Trophoblast cell (in vitro differentiated cells and primary cell): ENCODE measurements around the gene ELL.

ENCODE experiments used
- DNase-seq, 2 donors: peaks; one replicate each; pipeline ENCODE4 v3.0.0-alpha.2; 2016
- H2AFZ ChIP-seq: 2 replicates; pipeline ENCODE4 v1.6.1; 2013; ENCODE audit warnings: low read length, moderate library complexity, mild to moderate bottlenecking; ENCODE audit not compliant: insufficient read depth, poor library complexity
- H2AK5ac ChIP-seq: 2 replicates; pipeline ENCODE4 v1.6.1; 2013; ENCODE audit warnings: mild to moderate bottlenecking, low read length
- H2BK120ac ChIP-seq: 2 replicates; pipeline ENCODE4 v1.6.1; 2013; ENCODE audit warnings: low read length, mild to moderate bottlenecking, moderate library complexity; ENCODE audit not compliant: insufficient read depth, poor library complexity
- H2BK12ac ChIP-seq: 2 replicates; pipeline ENCODE4 v1.6.1; 2013; ENCODE audit warnings: mild to moderate bottlenecking, low read length, moderate library complexity
- H2BK5ac ChIP-seq: 2 replicates; pipeline ENCODE4 v1.6.1; 2013; ENCODE audit warnings: low read length, low read depth, moderate library complexity, mild to moderate bottlenecking; ENCODE audit not compliant: poor library complexity
- H3K14ac ChIP-seq: 2 replicates; pipeline ENCODE4 v1.6.1; 2013; ENCODE audit warnings: mild to moderate bottlenecking, low read length
- H3K18ac ChIP-seq: 2 replicates; pipeline ENCODE4 v1.6.1; 2013; ENCODE audit warnings: mild to moderate bottlenecking, low read length
- H3K23ac ChIP-seq: 2 replicates; pipeline ENCODE4 v1.6.1; 2013; ENCODE audit warnings: low read length
- H3K27ac ChIP-seq: 2 replicates; pipeline ENCODE4 v1.5.1; 2013; ENCODE audit warnings: low read depth, mild to moderate bottlenecking, inconsistent platforms, low read length, moderate library complexity
- H3K27me3 ChIP-seq: 2 replicates; pipeline ENCODE4 v1.6.1; 2013; ENCODE audit warnings: inconsistent platforms, mild to moderate bottlenecking, low read length, moderate library complexity; ENCODE audit not compliant: insufficient read depth
- H3K36me3 ChIP-seq, 2 experiments: 1 replicate in 1 of 2; 2 replicates in 1 of 2; pipeline ENCODE4 v1.6.1; 2013; ENCODE audit warnings: low read length in 2 of 2, mild to moderate bottlenecking in 2 of 2, moderate library complexity in 1 of 2; ENCODE audit not compliant: insufficient read depth in 2 of 2, control insufficient read depth in 1 of 2
- H3K4ac ChIP-seq: 2 replicates; pipeline ENCODE4 v1.6.1; 2013; ENCODE audit warnings: low read depth, mild to moderate bottlenecking, low read length, moderate library complexity
- H3K4me1 ChIP-seq, 2 experiments: 1 replicate in 1 of 2; 2 replicates in 1 of 2; pipeline ENCODE4 v1.6.1; 2013; ENCODE audit warnings: low read length in 2 of 2, mild to moderate bottlenecking in 2 of 2, moderate library complexity in 1 of 2; ENCODE audit not compliant: insufficient read depth in 2 of 2, control insufficient read depth in 1 of 2
- H3K4me2 ChIP-seq: 2 replicates; pipeline ENCODE4 v1.6.1; 2013; ENCODE audit warnings: inconsistent platforms, mild to moderate bottlenecking, low read length, moderate library complexity
- H3K4me3 ChIP-seq: 2 replicates; pipeline ENCODE4 v1.5.1; 2013; ENCODE audit warnings: mild to moderate bottlenecking, low read depth, low read length, inconsistent platforms
- H3K79me1 ChIP-seq: one replicate; pipeline ENCODE4 v1.6.1; 2013; ENCODE audit warnings: low read length
- H3K79me2 ChIP-seq: 2 replicates; pipeline ENCODE4 v1.6.1; 2013; ENCODE audit warnings: low read length, mild to moderate bottlenecking; ENCODE audit not compliant: control insufficient read depth, insufficient read depth, poor library complexity
- H3K9ac ChIP-seq: 2 replicates; pipeline ENCODE4 v1.6.1; 2013; ENCODE audit warnings: mild to moderate bottlenecking, low read length
- H3K9me3 ChIP-seq: 2 replicates; pipeline ENCODE4 v1.6.1; 2013; ENCODE audit warnings: low read depth, mild to moderate bottlenecking, control low read depth, inconsistent platforms, low read length; ENCODE audit not compliant: insufficient read depth
- H4K12ac ChIP-seq: 2 replicates; pipeline ENCODE4 v1.6.1; 2013; ENCODE audit warnings: low read depth, mild to moderate bottlenecking, low read length, moderate library complexity
- H4K8ac ChIP-seq: 2 replicates; pipeline ENCODE4 v1.6.1; 2013; ENCODE audit warnings: low read depth, mild to moderate bottlenecking, low read length, moderate library complexity
- H4K91ac ChIP-seq: one replicate; pipeline ENCODE4 v1.6.1; 2013; ENCODE audit warnings: low read depth, mild to moderate bottlenecking, low read length, moderate library complexity
- WGBS: extraction: QIAGEN DNeasy Blood & Tissue Kit; methylation state at CpG from one replicate; pipeline ENCODE4 v1.1.7; 2013; ENCODE audit warnings: missing lambda C conversion rate; ENCODE audit not compliant: insufficient read length, insufficient coverage; ENCODE audit errors: extremely low coverage; 5-methylcytosine and 5-hydroxymethylcytosine counted together

Gene ELL

DNA sequence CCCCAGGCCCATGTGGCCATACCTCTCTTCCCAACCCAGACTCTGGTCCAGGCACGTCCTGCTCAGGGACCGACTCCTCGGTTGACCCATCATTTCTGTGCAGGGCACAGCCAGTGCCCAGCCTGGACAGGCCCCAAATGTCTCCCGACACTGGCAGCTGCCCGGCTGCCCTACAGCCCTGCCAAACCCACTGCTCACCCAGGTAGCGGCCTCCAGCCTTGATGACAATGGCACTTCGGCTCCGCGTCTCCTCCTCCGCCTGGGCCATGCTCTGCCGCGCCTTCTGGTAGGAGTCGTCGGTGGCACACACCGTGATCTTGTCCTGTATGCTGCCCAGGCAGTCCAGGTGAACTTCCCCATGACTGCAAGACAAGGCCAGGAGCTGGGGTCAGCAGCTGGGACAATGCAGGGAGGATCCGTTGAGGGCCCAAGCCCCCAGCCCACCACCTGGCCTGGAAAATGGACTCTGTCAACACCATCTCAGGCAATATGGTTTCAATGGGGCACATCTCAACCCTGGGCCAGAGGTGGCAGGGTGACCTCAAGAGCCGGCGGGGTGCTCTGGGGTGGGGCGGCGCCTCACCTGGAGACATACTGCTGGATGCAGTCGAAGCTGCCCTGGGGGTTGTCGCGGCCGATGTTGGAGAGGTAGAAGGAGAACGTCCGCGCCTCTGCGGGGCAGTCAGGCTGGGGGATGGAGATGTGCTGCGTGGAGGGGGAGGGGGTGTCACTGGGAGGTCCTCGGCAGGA is 56.5 kb downstream of the ELL start:
- no peak overlapping the region for H2BK120ac ChIP-seq
- H3K9ac ChIP-seq = no peak overlapping the region
- no peak overlapping the region for H2AFZ ChIP-seq
- no peak overlapping the region for H3K23ac ChIP-seq
- H3K79me2 ChIP-seq = no peaks in the 10 kb centered on the region
- H3K36me3 ChIP-seq = peaks cover 33 to 35% of the 10 kb centered on the region in 2 experiments
- no peak overlapping the region for H3K14ac ChIP-seq
- no peak for DNase-seq
- H3K27me3 ChIP-seq = no peaks in the 10 kb centered on the region
- WGBS = no CpG with 5 or more reads among the region's 30 CpGs
- H3K4me3 ChIP-seq = no peak overlapping the region
- H2BK5ac ChIP-seq = no peak overlapping the region
- H3K79me1 ChIP-seq = peaks cover 4% of the 10 kb centered on the region
- H4K8ac ChIP-seq = no peak overlapping the region
- H3K4me2 ChIP-seq = no peak overlapping the region
- peaks cover 4 to 8% of the 10 kb centered on the region in 2 experiments for H3K4me1 ChIP-seq
- no peak overlapping the region for H4K12ac ChIP-seq
- no peak overlapping the region for H3K27ac ChIP-seq
- no peak overlapping the region for H3K4ac ChIP-seq
- H3K9me3 ChIP-seq = no peaks in the 10 kb centered on the region
- no peak overlapping the region for H2BK12ac ChIP-seq
- peak overlapping the region; percentile 26 for H3K18ac ChIP-seq
- H2AK5ac ChIP-seq = no peak overlapping the region
- no peak overlapping the region for H4K91ac ChIP-seq

GRCh38 chr19:18464646-18465045 is 57.2 kb downstream of the ELL start:
- no peak overlapping the region for H2AK5ac ChIP-seq
- peaks cover 38 to 39% of the 10 kb centered on the region in 2 experiments for H3K36me3 ChIP-seq
- peaks cover 9% of the 10 kb centered on the region for H3K79me1 ChIP-seq
- no peak overlapping the region for H4K12ac ChIP-seq
- no peak overlapping the region for H4K91ac ChIP-seq
- H2AFZ ChIP-seq = no peak overlapping the region
- H3K14ac ChIP-seq = no peak overlapping the region
- no peak for DNase-seq
- no peak overlapping the region for H3K23ac ChIP-seq
- no peak overlapping the region for H3K27ac ChIP-seq
- no peak overlapping the region for H3K9ac ChIP-seq
- H4K8ac ChIP-seq = no peak overlapping the region
- H3K18ac ChIP-seq = no peak overlapping the region
- no peaks in the 10 kb centered on the region for H3K79me2 ChIP-seq
- no peak overlapping the region for H2BK5ac ChIP-seq
- H3K9me3 ChIP-seq = no peaks in the 10 kb centered on the region
- H2BK12ac ChIP-seq = no peak overlapping the region
- H3K27me3 ChIP-seq = no peaks in the 10 kb centered on the region
- no peak overlapping the region for H3K4ac ChIP-seq
- peaks cover 10 to 13% of the 10 kb centered on the region in 2 experiments for H3K4me1 ChIP-seq
- no peak overlapping the region for H3K4me2 ChIP-seq
- H2BK120ac ChIP-seq = no peak overlapping the region
- no peak overlapping the region for H3K4me3 ChIP-seq
- no CpG with 5 or more reads among the region's 8 CpGs for WGBS

DNA sequence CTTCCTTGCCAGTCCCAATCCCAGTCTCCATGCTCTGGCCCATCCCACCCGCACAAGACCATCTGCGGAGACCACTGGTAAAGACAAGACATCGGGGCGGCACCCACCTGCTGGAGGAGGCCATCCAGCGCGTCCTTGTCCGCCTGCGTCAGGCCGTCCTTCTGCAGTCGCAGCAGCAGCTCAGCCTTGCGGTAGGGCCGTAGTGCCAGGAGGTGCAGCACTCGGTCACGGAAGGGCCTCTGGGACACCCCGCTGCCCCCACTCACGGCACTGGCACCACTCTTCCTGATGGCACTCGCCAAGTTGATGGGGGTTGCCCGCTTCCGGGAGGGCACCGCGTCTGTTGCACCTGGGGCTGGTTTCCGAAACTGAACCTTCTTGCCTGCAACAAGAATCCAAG is 60.4 kb downstream of the ELL start:
- Histone ChIP-seq H3K4ac (no peak overlapping the region), H3K27ac (no peak overlapping the region), H2BK5ac (no peak overlapping the region), H3K79me2 (no peaks in the 10 kb centered on the region), H3K36me3 (peaks cover 52 to 56% of the 10 kb centered on the region in 2 experiments), H3K79me1 (peaks cover 13% of the 10 kb centered on the region), H3K23ac (no peak overlapping the region), H2BK12ac (no peak overlapping the region), H4K12ac (no peak overlapping the region), H3K18ac (peak overlapping the region; percentile 39), H3K9me3 (no peaks in the 10 kb centered on the region), H3K14ac (peak overlapping the region; percentile 12), H3K4me1 (peaks cover 21 to 23% of the 10 kb centered on the region in 2 experiments), H2AFZ (no peak overlapping the region), H3K9ac (no peak overlapping the region), H3K4me2 (no peak overlapping the region), H4K91ac (peak overlapping the region; percentile 73), H2AK5ac (peak overlapping the region; percentile 31), H2BK120ac (no peak overlapping the region), H4K8ac (no peak overlapping the region), H3K4me3 (no peak overlapping the region), H3K27me3 (no peaks in the 10 kb centered on the region)
- no CpG with 5 or more reads among the region's 22 CpGs for WGBS
- DNase-seq = no peak

- no CpG with 5 or more reads among the region's 12 CpGs for WGBS
- peak; percentile 74 to 77 for DNase-seq
- Histone ChIP-seq H2BK12ac (peak overlapping the region; percentile 47), H3K4me1 (peaks cover 21 to 23% of the 10 kb centered on the region in 2 experiments), H3K9ac (no peak overlapping the region), H3K79me2 (no peaks in the 10 kb centered on the region), H4K91ac (peak overlapping the region; percentile 73), H3K23ac (no peak overlapping the region), H2BK120ac (no peak overlapping the region), H2AFZ (no peak overlapping the region), H2AK5ac (peak overlapping the region; percentile 44), H3K14ac (no peak overlapping the region), H3K27ac (no peak overlapping the region), H4K12ac (no peak overlapping the region), H3K79me1 (peaks cover 13% of the 10 kb centered on the region), H3K27me3 (no peaks in the 10 kb centered on the region), H3K18ac (peak overlapping the region; percentile 57), H3K9me3 (no peaks in the 10 kb centered on the region), H3K4ac (no peak overlapping the region), H2BK5ac (no peak overlapping the region), H3K4me2 (no peak overlapping the region), H4K8ac (peak overlapping the region; percentile 3), H3K4me3 (no peak overlapping the region), H3K36me3 (peaks cover 57 to 58% of the 10 kb centered on the region in 2 experiments)
Measured at GRCh38 chr19:18460900-18461299, 61.0 kb downstream of the ELL start.
